OCI-LY7 (cell line): Measurements from ENCODE around the gene PTGS1. TPM values are rescaled to one million over a fixed set of nuclear protein-coding genes. Genes with fewer than 3 reads are reported as not detected.

Experiments
- BruUV-seq: library from RNA; stranded (reverse); fragments of 400-500 nt; replicated peaks from 2 replicates; lab custom pipeline; 2021; lab: Mats Ljungman, UMichigan
- CTCF ChIA-PET: fragments of 300-600 bp; sonication (Branson Sonifier 250); formaldehyde crosslinking; loops from one replicate; lab custom pipeline; 2022; ENCODE audit warnings: antibody characterized with exemption; ENCODE audit not compliant: unreplicated experiment; lab: Charles Lee
- POLR2A ChIA-PET: fragments of 300-600 bp; sonication (Branson Sonifier 250); formaldehyde crosslinking; loops from one replicate; lab custom pipeline; 2022; ENCODE audit warnings: antibody characterized with exemption; lab: Charles Lee
- DNase-seq: peaks from one replicate; pipeline ENCODE4 v3.0.0-alpha.2; 2015; ENCODE audit warnings: low spot score
- H2AFZ ChIP-seq: fragments of 200-600 bp; sonication (generic), shearing (Covaris generic); 2 replicates; pipeline ENCODE4 v1.6.1; 2014; ENCODE audit warnings: mild to moderate bottlenecking, antibody characterized with exemption, low read length, moderate library complexity
- H3K27ac ChIP-seq: fragments of 200-600 bp; sonication (generic); 2 replicates; pipeline ENCODE4 v1.5.1; 2014; ENCODE audit warnings: mixed run types, low read depth, mild to moderate bottlenecking, moderate library complexity, low read length, inconsistent platforms; ENCODE audit not compliant: poor library complexity, severe bottlenecking
- H3K36me3 ChIP-seq: fragments of 200-600 bp; sonication (generic); 2 replicates; pipeline ENCODE4 v1.6.1; 2014; ENCODE audit warnings: mild to moderate bottlenecking, antibody characterized with exemption, low read length, moderate library complexity, mixed read lengths; ENCODE audit not compliant: insufficient read depth
- H3K4me1 ChIP-seq: fragments of 200-600 bp; sonication (generic); 2 replicates; pipeline ENCODE4 v1.5.1; 2014; ENCODE audit warnings: mild to moderate bottlenecking, low read length; ENCODE audit not compliant: insufficient read depth, poor library complexity, severe bottlenecking
- H3K4me2 ChIP-seq: fragments of 200-600 bp; sonication (generic); 2 replicates; pipeline ENCODE4 v1.6.1; 2014; ENCODE audit warnings: mild to moderate bottlenecking, low read length
- H3K4me3 ChIP-seq: fragments of 200-600 bp; sonication (generic); 2 replicates; pipeline ENCODE4 v1.5.1; 2014; ENCODE audit warnings: mild to moderate bottlenecking, low read depth, low read length; ENCODE audit not compliant: poor library complexity, severe bottlenecking
- H3K79me2 ChIP-seq: fragments of 200-600 bp; sonication (generic); 2 replicates; pipeline ENCODE4 v1.6.1; 2016; ENCODE audit warnings: low read depth, mild to moderate bottlenecking, low read length, moderate library complexity, mixed read lengths; ENCODE audit not compliant: insufficient read depth
- H3K9me2 ChIP-seq: fragments of 200-600 bp; sonication (generic); 2 replicates; pipeline ENCODE4 v1.6.1; 2016; ENCODE audit warnings: mild to moderate bottlenecking, low read length, mixed read lengths; ENCODE audit not compliant: insufficient read depth
- H3K9me3 ChIP-seq: fragments of 200-600 bp; sonication (generic); 2 replicates; pipeline ENCODE4 v1.6.1; 2014; ENCODE audit warnings: mild to moderate bottlenecking, mixed run types, low read length, mixed read lengths
- H4K20me1 ChIP-seq: fragments of 200-600 bp; sonication (generic); 2 replicates; pipeline ENCODE4 v1.6.1; 2014; ENCODE audit warnings: mild to moderate bottlenecking, antibody characterized with exemption, low read length, moderate library complexity, mixed read lengths; ENCODE audit not compliant: insufficient read depth
- EZH2phosphoT487 ChIP-seq: fragments of 200-600 bp; sonication (generic); IDR thresholded peaks from 2 replicates; pipeline ENCODE4 v1.6.1; 2018; ENCODE audit warnings: low read depth, borderline replicate concordance, mild to moderate bottlenecking, mixed run types, antibody characterized with exemption, low read length, moderate library complexity, mixed read lengths
- intact Hi-C: fragments of 100-400 bp; cut with micrococcal nuclease; formaldehyde crosslinking; loops from one replicate; pipeline ENCODE4 v1.10.0; 2022; ENCODE audit not compliant: unreplicated experiment
- total RNA-seq, 2 experiments: library from RNA; depleted of rRNA in 1 of 2; stranded (reverse); fragments of >200 nt in 1 of 2; shearing (Covaris generic) in 1 of 2; gene quantifications; 2 replicates each; pipeline ENCODE4 v1.2.3, GENCODE V29; 2014 to 2022
- TF ChIP-seq, protein P1 (sequence below): fragments of 200-600 bp; sonication (generic); conservative IDR thresholded peaks from 2 replicates; pipeline ENCODE4 v1.5.1; 2014; ENCODE audit warnings: mild to moderate bottlenecking, antibody characterized with exemption, low read length, moderate library complexity, mixed read lengths

The PTGS1 gene
- total RNA-seq, 2 experiments from 2014 or later: 0.79 to 2.2 TPM

DNA sequence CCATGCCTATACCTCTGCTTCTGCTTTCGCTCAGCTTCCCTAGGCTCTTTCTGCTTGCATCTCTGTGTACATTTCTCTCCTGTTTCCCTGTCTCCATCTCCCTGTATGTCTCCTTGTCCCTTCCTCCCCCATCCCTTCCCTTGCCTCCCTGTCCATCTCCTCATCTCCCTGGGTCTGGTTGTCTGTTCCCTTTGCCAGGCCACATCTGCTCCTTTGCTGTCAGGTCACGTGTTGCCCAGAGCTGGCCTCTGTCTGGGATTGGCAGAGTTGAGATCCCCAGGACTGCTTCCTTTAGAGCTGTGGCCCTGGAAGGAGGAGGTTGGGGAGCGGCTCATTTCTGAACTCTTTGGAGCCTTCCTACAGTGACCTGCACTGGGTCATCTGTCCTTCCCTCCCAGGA lies 31.8 kb upstream of the PTGS1 start:
- ChIA-PET CTCF (no interaction called here), POLR2A (interaction anchor here (0.7 kb wide), 1 partner anchor 333 kb away, joined by 3 read pairs; no protein-coding TSS in a partner anchor)
- Histone ChIP-seq H3K79me2 (no peaks in the 10 kb centered on the region), H3K27ac (no peak overlapping the region), H3K4me2 (no peak overlapping the region), H2AFZ (no peak overlapping the region), H3K36me3 (no peaks in the 10 kb centered on the region), H3K9me3 (no peaks in the 10 kb centered on the region), H3K9me2 (no peaks in the 10 kb centered on the region), H4K20me1 (no peaks in the 10 kb centered on the region), H3K4me3 (no peak overlapping the region), H3K4me1 (peaks cover 10% of the 10 kb centered on the region)
- TF ChIP-seq EZH2phosphoT487: no peak
- TF ChIP-seq, protein P1, sequence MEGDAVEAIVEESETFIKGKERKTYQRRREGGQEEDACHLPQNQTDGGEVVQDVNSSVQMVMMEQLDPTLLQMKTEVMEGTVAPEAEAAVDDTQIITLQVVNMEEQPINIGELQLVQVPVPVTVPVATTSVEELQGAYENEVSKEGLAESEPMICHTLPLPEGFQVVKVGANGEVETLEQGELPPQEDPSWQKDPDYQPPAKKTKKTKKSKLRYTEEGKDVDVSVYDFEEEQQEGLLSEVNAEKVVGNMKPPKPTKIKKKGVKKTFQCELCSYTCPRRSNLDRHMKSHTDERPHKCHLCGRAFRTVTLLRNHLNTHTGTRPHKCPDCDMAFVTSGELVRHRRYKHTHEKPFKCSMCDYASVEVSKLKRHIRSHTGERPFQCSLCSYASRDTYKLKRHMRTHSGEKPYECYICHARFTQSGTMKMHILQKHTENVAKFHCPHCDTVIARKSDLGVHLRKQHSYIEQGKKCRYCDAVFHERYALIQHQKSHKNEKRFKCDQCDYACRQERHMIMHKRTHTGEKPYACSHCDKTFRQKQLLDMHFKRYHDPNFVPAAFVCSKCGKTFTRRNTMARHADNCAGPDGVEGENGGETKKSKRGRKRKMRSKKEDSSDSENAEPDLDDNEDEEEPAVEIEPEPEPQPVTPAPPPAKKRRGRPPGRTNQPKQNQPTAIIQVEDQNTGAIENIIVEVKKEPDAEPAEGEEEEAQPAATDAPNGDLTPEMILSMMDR: no peak
- DNase-seq: no peak
- intact Hi-C loops: no loop called here
- BruUV-seq: no TSS peak

- H3K27ac ChIP-seq: no peak overlapping the region
- H3K4me1 ChIP-seq: peaks cover 10% of the 10 kb centered on the region
- no peaks in the 10 kb centered on the region for H3K9me3 ChIP-seq
- H3K36me3 ChIP-seq: no peaks in the 10 kb centered on the region
- no peaks in the 10 kb centered on the region for H4K20me1 ChIP-seq
- H3K4me3 ChIP-seq: no peak overlapping the region
- ChIA-PET POLR2A (no interaction called here), CTCF (no interaction called here)
- intact Hi-C loops: no loop called here
- no peak overlapping the region for H2AFZ ChIP-seq
- BruUV-seq: no TSS peak
- DNase-seq: no peak
- no peaks in the 10 kb centered on the region for H3K79me2 ChIP-seq
- TF ChIP-seq, protein P1: no peak
- TF ChIP-seq EZH2phosphoT487: no peak
- no peak overlapping the region for H3K4me2 ChIP-seq
- no peaks in the 10 kb centered on the region for H3K9me2 ChIP-seq
Observed at GRCh38 chr9:122339579-122339978, 31.2 kb upstream of the PTGS1 start.

DNA sequence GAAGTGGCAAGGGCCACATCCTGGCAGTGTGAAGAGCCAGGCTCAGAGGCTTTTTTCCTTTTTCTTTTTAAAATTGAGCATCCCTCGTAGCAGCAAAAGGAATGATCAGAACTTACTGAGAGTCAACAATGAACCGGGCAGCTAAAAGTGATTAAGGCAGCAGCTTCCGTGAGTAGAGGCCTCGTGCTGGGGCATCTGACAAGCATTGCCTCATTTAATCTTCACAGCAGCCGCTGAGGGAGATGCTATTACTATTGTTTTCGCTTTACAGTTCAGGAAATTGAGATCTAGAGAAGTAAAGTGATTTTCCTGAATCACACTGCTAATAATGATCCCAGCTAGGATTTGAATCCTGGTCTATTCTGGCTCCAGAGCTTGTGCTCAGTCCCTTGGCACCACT lies 30.7 kb upstream of the PTGS1 start:
- no peak for DNase-seq
- Histone ChIP-seq H3K9me2 (no peaks in the 10 kb centered on the region), H3K4me2 (no peak overlapping the region), H3K4me3 (no peak overlapping the region), H3K36me3 (no peaks in the 10 kb centered on the region), H3K4me1 (peaks cover 10% of the 10 kb centered on the region), H4K20me1 (no peaks in the 10 kb centered on the region), H3K27ac (no peak overlapping the region), H3K79me2 (no peaks in the 10 kb centered on the region), H3K9me3 (no peaks in the 10 kb centered on the region), H2AFZ (no peak overlapping the region)
- no peak for TF ChIP-seq EZH2phosphoT487
- TF ChIP-seq, protein P1: no peak
- POLR2A ChIA-PET: interaction anchor here (0.5 kb wide), 1 partner anchor 584 kb away, joined by 3 read pairs; no protein-coding TSS in a partner anchor
- CTCF ChIA-PET: no interaction called here
- intact Hi-C loops: no loop called here
- no TSS peak for BruUV-seq
